HEK293T (cell line): ENCODE measurements around the gene MGAT4A.

Experiments
- CTBP1 ChIP-seq: fragments of 450-650 bp; IDR thresholded peaks from 2 replicates; pipeline ENCODE4 v1.6.1; 2016; ENCODE audit warnings: borderline replicate concordance
- FOXA1 ChIP-seq: fragments of 450-650 bp; IDR thresholded peaks from 2 replicates; pipeline ENCODE4 v1.6.1; 2016; ENCODE audit warnings: mild to moderate bottlenecking
- FOXM1 ChIP-seq: fragments of 450-650 bp; IDR thresholded peaks from 2 replicates; pipeline ENCODE4 v1.6.1; 2017; ENCODE audit warnings: mild to moderate bottlenecking, borderline replicate concordance

DNA sequence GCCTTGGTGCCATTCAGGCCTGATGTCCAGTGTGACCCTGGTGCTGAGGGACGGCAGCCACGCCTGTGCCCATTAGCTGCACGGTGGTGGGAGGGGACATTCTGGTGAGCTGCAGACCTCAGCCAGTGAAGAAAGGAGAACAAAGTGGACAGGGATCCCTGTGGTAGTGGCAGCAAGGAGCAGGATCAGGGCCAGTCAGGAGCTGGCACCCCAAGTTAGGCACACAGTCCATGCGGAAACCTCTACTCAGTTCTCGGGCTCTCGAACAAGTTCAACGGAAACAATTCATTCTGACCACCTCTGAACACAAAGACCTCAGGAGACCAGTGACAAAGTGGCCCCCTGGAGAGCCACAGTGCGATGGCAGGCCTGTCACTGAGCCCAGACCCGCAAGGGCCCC, 152.7 kb downstream of the MGAT4A start:
- no peak for TF ChIP-seq FOXA1
- TF ChIP-seq FOXM1: no peak
- TF ChIP-seq CTBP1: no peak
